Measurements from ENCODE around the gene MBD3L3. TPM values are rescaled to one million over a fixed set of nuclear protein-coding genes. Genes with fewer than 3 reads are reported as not detected.
A peak's percentile ranks its signal among the peaks of the same experiment; 100 is the strongest.
"Not testable (repeated sequence)": the region's sequence is repeated elsewhere in the genome, so short reads cannot be mapped to it uniquely, and the experiment has no call there.

MBD3L3 gene
- total RNA-seq, result not detected in 2 replicates
- polyA plus RNA-seq, result not detected in 2 replicates
- polyA plus RNA-seq (2011; cell fraction: cytosol; rRNA removed), result not detected in 2 replicates
- polyA plus RNA-seq (2011; cell fraction: nucleus; rRNA removed), result not detected in 2 replicates
- not detected in 2 replicates for polyA plus RNA-seq (2012)
- not detected in 2 replicates for polyA minus RNA-seq
- not detected for polyA minus RNA-seq (2011; cell fraction: cytosol; rRNA and poly(A)+ RNA removed)
- polyA minus RNA-seq (2011; cell fraction: nucleus; rRNA and poly(A)+ RNA removed), result not detected in 2 replicates
- Bru-seq, nascent RNA, result not detected
- not detected for BruChase-seq, experiment 1, labeled RNA remaining after a 6-hour chase
- BruChase-seq, experiment 2, labeled RNA remaining after a 2-hour chase, result not detected
- long read RNA-seq, result 0 reads

DNA sequence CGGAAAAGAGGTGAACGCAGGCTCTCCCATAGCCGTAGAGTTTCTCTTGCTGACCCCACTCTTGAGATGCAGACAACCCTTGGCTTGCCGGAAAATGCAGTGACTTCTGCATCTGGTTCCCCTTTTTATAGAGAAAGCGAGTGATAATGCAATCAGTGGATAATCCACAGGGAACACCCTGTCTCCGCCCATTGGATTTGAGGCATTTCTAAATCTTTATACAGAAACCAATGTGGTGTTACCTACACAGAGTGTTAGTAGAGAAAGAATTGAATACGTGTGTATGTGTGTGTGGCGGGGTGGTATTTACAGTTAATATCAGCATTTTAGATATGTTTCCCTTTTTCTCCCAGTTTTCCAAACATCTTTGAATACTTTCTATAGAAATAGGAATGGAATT, at the start of gene MBD3L3:
Gene MBD3L3 (minus strand): TSS at position 101 of the 400 bp plus-strand sequence. CDS start 71 bp downstream, at position 30.
- H3K4me1 ChIP-seq (ENCODE audit: control insufficient read depth, extremely low read depth, insufficient read depth, low read length); H3K79me2 ChIP-seq (ENCODE audit: control insufficient read depth, insufficient read depth, low read length); H3K4me2 ChIP-seq (ENCODE audit: insufficient read depth, low read length); FAIRE-seq; intact Hi-C loops (cut with micrococcal nuclease); H3K4me3 ChIP-seq (replicated peaks in 1 of 3; ENCODE audit: insufficient read depth in 1 of 3, low read depth in 1 of 3, low read length in 3 of 3); H3K27ac ChIP-seq (ENCODE audit: insufficient read depth, low read depth, low read length); H3K9me1 ChIP-seq (replicated peaks; ENCODE audit: control insufficient read depth, extremely low read depth, insufficient read depth, low read length); H3K9ac ChIP-seq (replicated peaks; ENCODE audit: extremely low read depth, insufficient read depth, low read length); POLR2A ChIA-PET; DNase-seq (ENCODE audit: low read depth, low spot score); H2AFZ ChIP-seq (ENCODE audit: low read depth, low read length); H3K27me3 ChIP-seq (ENCODE audit: control insufficient read depth in 2 of 2, insufficient read depth in 2 of 2, low read length in 2 of 2); H3K36me3 ChIP-seq (ENCODE audit: control insufficient read depth in 2 of 2, extremely low read depth in 1 of 2, insufficient read depth in 2 of 2, low read length in 2 of 2); BruUV-seq (replicated peaks); H4K20me1 ChIP-seq (replicated peaks; ENCODE audit: control insufficient read depth, extremely low read depth, insufficient read depth, low read length); CTCF ChIA-PET; dilution Hi-C loops (cut with MboI; ENCODE audit: extremely low pct_ligation_motif_present, low sequenced_read_pairs); H3K9me3 ChIP-seq (replicated peaks; ENCODE audit: control insufficient read depth, insufficient read depth, low read length): not testable (repeated sequence)

DNA sequence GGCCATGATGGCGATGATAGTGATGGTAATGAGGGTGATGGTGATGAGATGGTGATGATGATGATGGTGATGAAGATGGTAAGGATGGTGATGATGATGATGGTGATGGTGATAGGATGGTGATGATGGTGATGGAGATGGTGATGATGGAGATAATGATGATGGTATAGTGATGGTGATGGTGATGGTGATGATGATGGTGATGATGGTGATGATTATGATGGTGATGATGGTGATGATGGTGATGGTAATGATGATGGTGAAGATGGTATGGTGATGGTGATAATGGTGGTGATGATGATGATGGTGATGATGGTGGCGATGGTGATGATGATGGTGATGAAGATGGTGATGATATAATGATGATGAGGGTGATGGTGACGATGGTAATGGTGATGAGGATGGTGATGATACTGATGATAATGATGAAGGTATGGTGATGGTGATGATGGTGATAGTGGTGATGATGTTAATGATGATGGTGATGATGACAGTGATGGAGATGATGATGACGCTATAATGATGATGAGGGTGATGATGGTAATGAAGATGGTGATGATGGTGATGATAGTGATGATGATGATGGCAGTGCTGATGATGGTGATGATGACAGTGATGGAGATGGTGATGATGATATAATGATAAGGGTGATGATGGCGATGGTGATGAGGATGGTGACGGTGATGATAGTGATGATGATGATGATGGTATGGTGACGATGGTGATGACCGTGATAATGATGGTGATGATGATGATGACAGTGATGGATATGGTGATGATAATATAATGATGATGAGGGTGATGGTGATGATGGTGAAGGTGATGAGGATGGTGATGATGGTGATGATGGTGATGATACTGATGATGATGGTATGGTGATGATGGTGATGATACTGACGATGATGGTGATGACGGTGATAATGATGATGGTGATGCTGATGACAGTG, 48.5 kb upstream of the MBD3L3 start:
- ChIA-PET POLR2A (no interaction called here), CTCF (interaction anchor here (2.8 kb wide), 1 partner anchor 247 kb away, joined by 6 read pairs; no protein-coding TSS in a partner anchor)
- Histone ChIP-seq H3K9ac (replicated peaks; ENCODE audit: extremely low read depth, insufficient read depth, low read length) (no peak overlapping the region), H3K27ac (ENCODE audit: insufficient read depth, low read depth, low read length) (no peak overlapping the region), H3K4me1 (ENCODE audit: control insufficient read depth, extremely low read depth, insufficient read depth, low read length) (no peaks in the 10 kb centered on the region), H4K20me1 (replicated peaks; ENCODE audit: control insufficient read depth, extremely low read depth, insufficient read depth, low read length) (no peaks in the 10 kb centered on the region), H3K27me3 (ENCODE audit: control insufficient read depth in 2 of 2, insufficient read depth in 2 of 2, low read length in 2 of 2) (no peaks in the 10 kb centered on the region), H3K4me2 (ENCODE audit: insufficient read depth, low read length) (no peak overlapping the region), H3K79me2 (ENCODE audit: control insufficient read depth, insufficient read depth, low read length) (no peaks in the 10 kb centered on the region), H2AFZ (ENCODE audit: low read depth, low read length) (no peak overlapping the region), H3K9me1 (replicated peaks; ENCODE audit: control insufficient read depth, extremely low read depth, insufficient read depth, low read length) (no peaks in the 10 kb centered on the region), H3K9me3 (replicated peaks; ENCODE audit: control insufficient read depth, insufficient read depth, low read length) (no peaks in the 10 kb centered on the region), H3K4me3 (replicated peaks in 1 of 3; ENCODE audit: insufficient read depth in 1 of 3, low read depth in 1 of 3, low read length in 3 of 3) (no peak overlapping the region), H3K36me3 (ENCODE audit: control insufficient read depth in 2 of 2, extremely low read depth in 1 of 2, insufficient read depth in 2 of 2, low read length in 2 of 2) (no peaks in the 10 kb centered on the region)
- TF ChIP-seq GATA2 (IDR thresholded peaks at IDR 0.05; ENCODE audit: insufficient read depth, insufficient read length, low read depth, low read length) (no peak), POLR2A (IDR thresholded peaks at IDR 0.05; ENCODE audit: low read depth, low read length) (no peak), POLR2AphosphoS5 (IDR thresholded peaks at IDR 0.05; ENCODE audit: insufficient read depth, low read depth, low read length) (no peak), EZH2 (IDR thresholded peaks at IDR 0.05; ENCODE audit: borderline replicate concordance, low read depth, low read length, severe bottlenecking) (no peak), JUN (IDR thresholded peaks at IDR 0.05; ENCODE audit: borderline replicate concordance, insufficient read depth, insufficient read length, low read depth) (no peak), FOS (IDR thresholded peaks at IDR 0.05; ENCODE audit: borderline replicate concordance, insufficient read depth, low read length) (no peak)
- TF ChIP-seq, protein P1, sequence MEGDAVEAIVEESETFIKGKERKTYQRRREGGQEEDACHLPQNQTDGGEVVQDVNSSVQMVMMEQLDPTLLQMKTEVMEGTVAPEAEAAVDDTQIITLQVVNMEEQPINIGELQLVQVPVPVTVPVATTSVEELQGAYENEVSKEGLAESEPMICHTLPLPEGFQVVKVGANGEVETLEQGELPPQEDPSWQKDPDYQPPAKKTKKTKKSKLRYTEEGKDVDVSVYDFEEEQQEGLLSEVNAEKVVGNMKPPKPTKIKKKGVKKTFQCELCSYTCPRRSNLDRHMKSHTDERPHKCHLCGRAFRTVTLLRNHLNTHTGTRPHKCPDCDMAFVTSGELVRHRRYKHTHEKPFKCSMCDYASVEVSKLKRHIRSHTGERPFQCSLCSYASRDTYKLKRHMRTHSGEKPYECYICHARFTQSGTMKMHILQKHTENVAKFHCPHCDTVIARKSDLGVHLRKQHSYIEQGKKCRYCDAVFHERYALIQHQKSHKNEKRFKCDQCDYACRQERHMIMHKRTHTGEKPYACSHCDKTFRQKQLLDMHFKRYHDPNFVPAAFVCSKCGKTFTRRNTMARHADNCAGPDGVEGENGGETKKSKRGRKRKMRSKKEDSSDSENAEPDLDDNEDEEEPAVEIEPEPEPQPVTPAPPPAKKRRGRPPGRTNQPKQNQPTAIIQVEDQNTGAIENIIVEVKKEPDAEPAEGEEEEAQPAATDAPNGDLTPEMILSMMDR (IDR thresholded peaks at IDR 0.05; ENCODE audit: extremely low read depth in 1 of 2, insufficient read depth in 1 of 2, low read depth in 1 of 2, low read length in 2 of 2), result no peak
- TF ChIP-seq, protein P2, sequence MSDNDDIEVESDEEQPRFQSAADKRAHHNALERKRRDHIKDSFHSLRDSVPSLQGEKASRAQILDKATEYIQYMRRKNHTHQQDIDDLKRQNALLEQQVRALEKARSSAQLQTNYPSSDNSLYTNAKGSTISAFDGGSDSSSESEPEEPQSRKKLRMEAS (IDR thresholded peaks at IDR 0.05; ENCODE audit: insufficient read depth, insufficient read length), result no peak
- dilution Hi-C loops (cut with MboI; ENCODE audit: extremely low pct_ligation_motif_present, low sequenced_read_pairs), result no loop called here
- intact Hi-C loops (cut with micrococcal nuclease), result loop anchor here (10.0 kb wide), 1 partner anchor 458 kb away; no protein-coding TSS in a partner anchor
- FAIRE-seq (peak; percentile 59), DNase-seq (ENCODE audit: low read depth, low spot score) (no peak)
- no TSS peak for BruUV-seq (replicated peaks)

Measured in endothelial cell of umbilical vein (primary cell).